Subcutaneous abdominal adipose tissue (tissue), 5 donors: ENCODE data around the gene KIF7.

Experiments used
- H3K27ac ChIP-seq: one replicate; pipeline ENCODE4 v1.7.0; 2013; ENCODE audit warnings: low read depth, mild to moderate bottlenecking, inconsistent platforms, low read length, moderate library complexity
- H3K27me3 ChIP-seq, 5 donors: one replicate each; pipeline ENCODE4 v1.7.0; 2013; ENCODE audit warnings: low read length in 5 of 5, inconsistent platforms in 1 of 5; ENCODE audit not compliant: control insufficient read depth in 5 of 5, insufficient read depth in 4 of 5
- H3K36me3 ChIP-seq, 5 donors: one replicate each; pipeline ENCODE4 v1.7.0; 2013; ENCODE audit warnings: low read length in 5 of 5; ENCODE audit not compliant: control insufficient read depth in 5 of 5, insufficient read depth in 5 of 5
- H3K4me1 ChIP-seq, 5 donors: one replicate each; pipeline ENCODE4 v1.7.0; 2013; ENCODE audit warnings: low read length in 5 of 5, mild to moderate bottlenecking in 3 of 5, moderate library complexity in 1 of 5; ENCODE audit not compliant: control insufficient read depth in 5 of 5, insufficient read depth in 5 of 5
- H3K4me3 ChIP-seq, 5 donors: one replicate each; pipeline ENCODE4 v1.7.0; 2013; ENCODE audit warnings: low read length in 5 of 5, low read depth in 1 of 5
- H3K9ac ChIP-seq, 5 donors: one replicate each; pipeline ENCODE4 v1.7.0; 2013; ENCODE audit warnings: low read length in 5 of 5, mild to moderate bottlenecking in 4 of 5, moderate library complexity in 3 of 5
- H3K9me3 ChIP-seq, 5 donors: one replicate each; pipeline ENCODE4 v1.7.0; 2013; ENCODE audit warnings: low read length in 5 of 5; ENCODE audit not compliant: control insufficient read depth in 5 of 5
- donor health status: healthy.
- donor health status: healthy.
- donor health status: healthy.
- donor health status: healthy.
- donor health status: healthy.

The KIF7 gene

GRCh38 chr15:89640245-89640644, 15.0 kb downstream of the KIF7 start:
- peaks cover 0 to 24% (median 10%) of the 10 kb centered on the region in 5 donors for H3K36me3 ChIP-seq

GRCh38 chr15:89633585-89633984, 21.7 kb downstream of the KIF7 start:
- Histone ChIP-seq H3K4me3 (no peak overlapping the region), H3K27me3 (no peaks in the 10 kb centered on the region), H3K36me3 (peaks cover 4 to 48% (median 45%) of the 10 kb centered on the region in 5 donors)

More at GRCh38 chr15:89640245-89640644, 15.0 kb downstream of the KIF7 start:
- Histone ChIP-seq H3K4me3 (no peak overlapping the region), H3K27ac (no peak overlapping the region), H3K27me3 (no peaks in the 10 kb centered on the region), H3K9me3 (no peaks in the 10 kb centered on the region), H3K4me1 (no peaks in the 10 kb centered on the region), H3K9ac (no peak overlapping the region)

GRCh38 chr15:89632563-89633430, 22.5 kb downstream of the KIF7 start:
- Histone ChIP-seq H3K27me3 (no peaks in the 10 kb centered on the region), H3K9me3 (no peaks in the 10 kb centered on the region), H3K4me3 (no peak overlapping the region), H3K4me1 (no peaks in the 10 kb centered on the region), H3K9ac (no peak overlapping the region), H3K36me3 (peaks cover 4 to 56% (median 52%) of the 10 kb centered on the region in 5 donors), H3K27ac (no peak overlapping the region)

More at GRCh38 chr15:89633585-89633984, 21.7 kb downstream of the KIF7 start:
- H3K27ac ChIP-seq, result no peak overlapping the region
- no peak overlapping the region for H3K9ac ChIP-seq
- H3K4me1 ChIP-seq, result no peaks in the 10 kb centered on the region
- no peaks in the 10 kb centered on the region for H3K9me3 ChIP-seq

- H3K27me3 ChIP-seq, result no peaks in the 10 kb centered on the region
- H3K27ac ChIP-seq, result no peak overlapping the region
- no peak overlapping the region for H3K4me3 ChIP-seq
- no peak overlapping the region for H3K9ac ChIP-seq
- peaks cover 4 to 62% (median 57%) of the 10 kb centered on the region in 5 donors for H3K36me3 ChIP-seq
- no peaks in the 10 kb centered on the region for H3K9me3 ChIP-seq
- no peaks in the 10 kb centered on the region for H3K4me1 ChIP-seq
These were observed 23.4 kb downstream of the KIF7 start for GRCh38 chr15:89631902-89632264.

- no peak overlapping the region for H3K4me3 ChIP-seq
- H3K27me3 ChIP-seq, result no peaks in the 10 kb centered on the region
- no peak overlapping the region for H3K9ac ChIP-seq
- H3K36me3 ChIP-seq, result peaks cover 4 to 66% (median 61%) of the 10 kb centered on the region in 5 donors
- H3K27ac ChIP-seq, result no peak overlapping the region
- H3K4me1 ChIP-seq, result no peaks in the 10 kb centered on the region
- no peaks in the 10 kb centered on the region for H3K9me3 ChIP-seq
These were observed 24.0 kb downstream of the KIF7 start for GRCh38 chr15:89630974-89631901.

- H3K27ac ChIP-seq, result no peak overlapping the region
- H3K4me3 ChIP-seq, result no peak overlapping the region
- H3K9me3 ChIP-seq, result no peaks in the 10 kb centered on the region
- H3K27me3 ChIP-seq, result no peaks in the 10 kb centered on the region
- H3K36me3 ChIP-seq, result peaks cover 4 to 70% (median 62%) of the 10 kb centered on the region in 5 donors
- H3K9ac ChIP-seq, result no peak overlapping the region
- H3K4me1 ChIP-seq, result no peaks in the 10 kb centered on the region
These were observed 25.0 kb downstream of the KIF7 start for GRCh38 chr15:89630260-89630659.

- H3K9me3 ChIP-seq, result no peaks in the 10 kb centered on the region
- no peaks in the 10 kb centered on the region for H3K27me3 ChIP-seq
- H3K36me3 ChIP-seq, result peaks cover 4 to 74% (median 62%) of the 10 kb centered on the region in 5 donors
- no peak overlapping the region for H3K27ac ChIP-seq
- H3K4me3 ChIP-seq, result no peak overlapping the region
- H3K9ac ChIP-seq, result no peak overlapping the region
- no peaks in the 10 kb centered on the region for H3K4me1 ChIP-seq
These were observed 25.4 kb downstream of the KIF7 start for GRCh38 chr15:89629829-89630228.

- Histone ChIP-seq H3K9ac (no peak overlapping the region), H3K4me3 (no peak overlapping the region), H3K36me3 (peaks cover 4 to 79% (median 62%) of the 10 kb centered on the region in 5 donors), H3K27me3 (no peaks in the 10 kb centered on the region), H3K9me3 (no peaks in the 10 kb centered on the region), H3K4me1 (no peaks in the 10 kb centered on the region), H3K27ac (no peak overlapping the region)
These were observed 26.2 kb downstream of the KIF7 start for GRCh38 chr15:89628806-89629715.

GRCh38 chr15:89628301-89628700, 27.0 kb downstream of the KIF7 start:
- H3K27me3 ChIP-seq, result no peaks in the 10 kb centered on the region
- no peaks in the 10 kb centered on the region for H3K4me1 ChIP-seq
- H3K9ac ChIP-seq, result no peak overlapping the region
- no peak overlapping the region for H3K4me3 ChIP-seq
- H3K36me3 ChIP-seq, result peaks cover 4 to 73% (median 57%) of the 10 kb centered on the region in 5 donors
- H3K27ac ChIP-seq, result no peak overlapping the region
- H3K9me3 ChIP-seq, result no peaks in the 10 kb centered on the region
